Measurements from ENCODE around the gene TRRAP.

The TRRAP gene

GRCh38 chr7:99030457-99030856 is 152.1 kb downstream of the TRRAP start:
- Histone ChIP-seq H3K4me1 (peaks cover 0 to 77% (median 36%) of the 10 kb centered on the region in 4 donors), H3K27ac (peak overlapping the region; percentile 92 to 93), H3K27me3 (no peaks in the 10 kb centered on the region), H3K36me3 (peaks cover 68 to 83% (median 73%) of the 10 kb centered on the region in 3 donors), H3K9me3 (no peaks in the 10 kb centered on the region), H3K4me3 (no peak overlapping the region)
- peak in 1 of 2 donors; percentile 65 for DNase-seq
- intact Hi-C loops (cut with DNase I; ENCODE audit: low total_unique reads): loop anchor here (10.0 kb wide), 1 partner anchor 384 kb away; no protein-coding TSS in a partner anchor
- no peak for TF ChIP-seq CTCF (IDR thresholded peaks at IDR 0.05)

GRCh38 chr7:99030951-99031350 is 152.6 kb downstream of the TRRAP start:
- H3K27ac ChIP-seq: peak overlapping the region; percentile 92 to 93
- H3K36me3 ChIP-seq: peaks cover 73 to 88% (median 78%) of the 10 kb centered on the region in 3 donors
- H3K4me1 ChIP-seq: peaks cover 0 to 77% (median 39%) of the 10 kb centered on the region in 4 donors
- no peaks in the 10 kb centered on the region for H3K27me3 ChIP-seq
- no peaks in the 10 kb centered on the region for H3K9me3 ChIP-seq
- TF ChIP-seq CTCF (IDR thresholded peaks at IDR 0.05): no peak
- H3K4me3 ChIP-seq: no peak overlapping the region
- intact Hi-C loops (cut with DNase I; ENCODE audit: low total_unique reads): loop anchor here (10.0 kb wide), 1 partner anchor 384 kb away; no protein-coding TSS in a partner anchor
- peak; percentile 69 to 91 for DNase-seq

- intact Hi-C loops (cut with DNase I; ENCODE audit: low total_unique reads): loop anchor here (10.0 kb wide), 1 partner anchor 383 kb away; no protein-coding TSS in a partner anchor
- no peak for DNase-seq
- Histone ChIP-seq H3K27ac (peak overlapping the region; percentile 92 to 93), H3K36me3 (peaks cover 74 to 94% (median 80%) of the 10 kb centered on the region in 3 donors), H3K4me3 (no peak overlapping the region), H3K4me1 (peaks cover 0 to 79% (median 42%) of the 10 kb centered on the region in 4 donors), H3K27me3 (no peaks in the 10 kb centered on the region), H3K9me3 (no peaks in the 10 kb centered on the region)
- no peak for TF ChIP-seq CTCF (IDR thresholded peaks at IDR 0.05)
Measured at GRCh38 chr7:99031496-99031895, 153.2 kb downstream of the TRRAP start.

GRCh38 chr7:99032928-99033327 is 154.6 kb downstream of the TRRAP start:
- intact Hi-C loops (cut with DNase I; ENCODE audit: low total_unique reads): loop anchor here (10.0 kb wide), 1 partner anchor 382 kb away; no protein-coding TSS in a partner anchor
- Histone ChIP-seq H3K4me3 (no peak overlapping the region), H3K27ac (peak overlapping the region; percentile 92 to 93), H3K9me3 (no peaks in the 10 kb centered on the region), H3K27me3 (no peaks in the 10 kb centered on the region), H3K36me3 (peaks cover 81 to 100% (median 91%) of the 10 kb centered on the region in 3 donors), H3K4me1 (peaks cover 0 to 88% (median 50%) of the 10 kb centered on the region in 4 donors)
- DNase-seq: no peak
- TF ChIP-seq CTCF (IDR thresholded peaks at IDR 0.05): no peak

- no peak for TF ChIP-seq CTCF (IDR thresholded peaks at IDR 0.05)
- no peaks in the 10 kb centered on the region for H3K27me3 ChIP-seq
- no peak overlapping the region for H3K4me3 ChIP-seq
- intact Hi-C loops (cut with DNase I; ENCODE audit: low total_unique reads): loop anchor here (10.0 kb wide), 1 partner anchor 381 kb away; no protein-coding TSS in a partner anchor
- peaks cover 81 to 100% (median 91%) of the 10 kb centered on the region in 3 donors for H3K36me3 ChIP-seq
- no peaks in the 10 kb centered on the region for H3K9me3 ChIP-seq
- peak overlapping the region; percentile 92 to 93 for H3K27ac ChIP-seq
- no peak for DNase-seq
- H3K4me1 ChIP-seq: peaks cover 0 to 88% (median 50%) of the 10 kb centered on the region in 4 donors
Measured at GRCh38 chr7:99033765-99034164, 155.4 kb downstream of the TRRAP start.
